ENCODE data around the gene TNXB. TPM values are rescaled to one million over a fixed set of nuclear protein-coding genes. Genes with fewer than 3 reads are reported as not detected.

TNXB gene
- polyA plus RNA-seq, 1 donor from 2014 or later, result 3.3 TPM

GRCh38 chr6:32089082-32089828, 19.9 kb downstream of the TNXB start:
- H3K4me3 ChIP-seq (ENCODE audit: low read length), result no peak overlapping the region
- H3K4me2 ChIP-seq (ENCODE audit: low read length), result no peak overlapping the region
- no peak overlapping the region for H2AFZ ChIP-seq (ENCODE audit: low read depth, low read length)
- no peaks in the 10 kb centered on the region for H3K79me2 ChIP-seq (replicated peaks; ENCODE audit: insufficient read depth, low read length)
- no peaks in the 10 kb centered on the region for H3K36me3 ChIP-seq (ENCODE audit: insufficient read depth, low read length)
- no peak overlapping the region for H3K9ac ChIP-seq (ENCODE audit: low read length)
- no peaks in the 10 kb centered on the region for H3F3A ChIP-seq (ENCODE audit: insufficient read depth, low read length, poor library complexity, severe bottlenecking)
- no peaks in the 10 kb centered on the region for H3K9me2 ChIP-seq (ENCODE audit: insufficient read depth, low read length)
- H3K9me3 ChIP-seq (ENCODE audit: low read length), result no peaks in the 10 kb centered on the region
- H4K20me1 ChIP-seq (ENCODE audit: insufficient read depth), result no peaks in the 10 kb centered on the region
- H3K27me3 ChIP-seq (ENCODE audit: insufficient read depth, low read depth, low read length), result no peaks in the 10 kb centered on the region
- H3K27ac ChIP-seq (ENCODE audit: low read length), result no peak overlapping the region
- TF ChIP-seq RAD21 (conservative IDR thresholded peaks at IDR 0.05), result no peak
- TF ChIP-seq CTCF (IDR thresholded peaks at IDR 0.05; ENCODE audit: poor library complexity, severe bottlenecking), result no peak

- Histone ChIP-seq H2AFZ (ENCODE audit: low read depth, low read length) (no peak overlapping the region), H3K9me2 (ENCODE audit: insufficient read depth, low read length) (no peaks in the 10 kb centered on the region), H4K20me1 (ENCODE audit: insufficient read depth) (no peaks in the 10 kb centered on the region), H3K9ac (ENCODE audit: low read length) (no peak overlapping the region), H3K27me3 (ENCODE audit: insufficient read depth, low read depth, low read length) (no peaks in the 10 kb centered on the region), H3K79me2 (replicated peaks; ENCODE audit: insufficient read depth, low read length) (no peaks in the 10 kb centered on the region), H3K4me3 (ENCODE audit: low read length) (no peak overlapping the region), H3K9me3 (ENCODE audit: low read length) (no peaks in the 10 kb centered on the region), H3K36me3 (ENCODE audit: insufficient read depth, low read length) (no peaks in the 10 kb centered on the region), H3K27ac (ENCODE audit: low read length) (no peak overlapping the region), H3F3A (ENCODE audit: insufficient read depth, low read length, poor library complexity, severe bottlenecking) (no peaks in the 10 kb centered on the region), H3K4me2 (ENCODE audit: low read length) (no peak overlapping the region)
- no peak for TF ChIP-seq POLR2AphosphoS5 (IDR thresholded peaks at IDR 0.05)
- no peak for TF ChIP-seq EP300 (conservative IDR thresholded peaks at IDR 0.05; ENCODE audit: poor library complexity, severe bottlenecking)
- no peak for TF ChIP-seq SMC3 (conservative IDR thresholded peaks at IDR 0.05; ENCODE audit: poor library complexity)
Observed at GRCh38 chr6:32088487-32089049, 20.6 kb downstream of the TNXB start.

GRCh38 chr6:32087574-32088486, 21.3 kb downstream of the TNXB start:
- no peaks in the 10 kb centered on the region for H3K27me3 ChIP-seq (ENCODE audit: insufficient read depth, low read depth, low read length)
- no peak overlapping the region for H3K9ac ChIP-seq (ENCODE audit: low read length)
- H3K79me2 ChIP-seq (replicated peaks; ENCODE audit: insufficient read depth, low read length), result no peaks in the 10 kb centered on the region
- no peak overlapping the region for H3K27ac ChIP-seq (ENCODE audit: low read length)
- TF ChIP-seq REST (IDR thresholded peaks at IDR 0.05; ENCODE audit: borderline replicate concordance), result no peak
- TF ChIP-seq EP300 (conservative IDR thresholded peaks at IDR 0.05; ENCODE audit: poor library complexity, severe bottlenecking), result no peak
- TF ChIP-seq CTCF (IDR thresholded peaks at IDR 0.05; ENCODE audit: poor library complexity, severe bottlenecking), result no peak
- no peak for TF ChIP-seq TAF1 (IDR thresholded peaks at IDR 0.05; ENCODE audit: low read depth)
- no peak for TF ChIP-seq EZH2 (IDR thresholded peaks at IDR 0.05; ENCODE audit: borderline replicate concordance, insufficient read depth, low read length, poor library complexity, severe bottlenecking)
- no peak for TF ChIP-seq MXI1 (conservative IDR thresholded peaks at IDR 0.05; ENCODE audit: poor library complexity, severe bottlenecking)
- TF ChIP-seq POLR2AphosphoS5 (IDR thresholded peaks at IDR 0.05), result no peak
- TF ChIP-seq RAD21 (conservative IDR thresholded peaks at IDR 0.05), result no peak
- no peak for TF ChIP-seq SMC3 (conservative IDR thresholded peaks at IDR 0.05; ENCODE audit: poor library complexity)
- H4K20me1 ChIP-seq (ENCODE audit: insufficient read depth), result no peaks in the 10 kb centered on the region
- H3K36me3 ChIP-seq (ENCODE audit: insufficient read depth, low read length), result no peaks in the 10 kb centered on the region
- H3K4me2 ChIP-seq (ENCODE audit: low read length), result no peak overlapping the region
- H3K9me3 ChIP-seq (ENCODE audit: low read length), result no peaks in the 10 kb centered on the region
- no peak overlapping the region for H2AFZ ChIP-seq (ENCODE audit: low read depth, low read length)
- no peaks in the 10 kb centered on the region for H3K9me2 ChIP-seq (ENCODE audit: insufficient read depth, low read length)
- H3K4me3 ChIP-seq (ENCODE audit: low read length), result no peak overlapping the region
- no peaks in the 10 kb centered on the region for H3F3A ChIP-seq (ENCODE audit: insufficient read depth, low read length, poor library complexity, severe bottlenecking)

Measured in neural cell (in vitro differentiated cells).